ENCODE results near the gene RABGAP1L.

DNA sequence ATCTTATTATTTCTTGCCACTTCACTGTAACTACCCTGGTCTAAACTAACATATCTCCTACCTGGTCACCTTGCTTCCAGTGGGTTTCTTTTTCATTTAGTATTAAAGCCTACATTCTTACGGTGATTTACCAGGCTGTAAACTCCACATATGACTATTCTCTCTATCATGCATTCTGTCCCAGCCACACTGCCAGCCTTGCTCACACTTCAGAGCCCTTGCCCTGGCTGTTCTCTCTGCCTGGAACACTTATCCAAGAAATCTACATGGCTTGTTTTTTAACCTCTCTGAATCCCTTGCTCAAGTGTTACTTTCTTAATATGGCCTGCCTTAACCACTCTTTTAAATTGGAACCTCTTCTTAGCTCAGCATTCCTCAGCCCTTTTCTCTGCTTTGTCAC lies 501.2 kb downstream of the RABGAP1L start:
- TF ChIP-seq NFYB (IDR thresholded peaks at IDR 0.05; ENCODE audit: insufficient read depth, low read depth, low read length) (no peak), RAD51 (IDR thresholded peaks at IDR 0.05) (no peak), RBBP5 (conservative IDR thresholded peaks at IDR 0.05) (no peak), POLR2AphosphoS5 (IDR thresholded peaks at IDR 0.05; ENCODE audit: low read length) (no peak), NFYA (IDR thresholded peaks at IDR 0.05; ENCODE audit: borderline replicate concordance, low read depth, low read length) (no peak), NR2C2 (IDR thresholded peaks at IDR 0.05; ENCODE audit: borderline replicate concordance, control insufficient read depth, insufficient read length, low read depth) (no peak), NR2F1 (conservative IDR thresholded peaks at IDR 0.05) (no peak), JUND (IDR thresholded peaks at IDR 0.05; ENCODE audit: low read depth, low read length) (no peak), ZNF274 (IDR thresholded peaks at IDR 0.05; ENCODE audit: insufficient read depth, insufficient read length) (no peak), TCF12 (IDR thresholded peaks at IDR 0.05; ENCODE audit: low read depth, low read length) (no peak)
- TF ChIP-seq, protein P1, sequence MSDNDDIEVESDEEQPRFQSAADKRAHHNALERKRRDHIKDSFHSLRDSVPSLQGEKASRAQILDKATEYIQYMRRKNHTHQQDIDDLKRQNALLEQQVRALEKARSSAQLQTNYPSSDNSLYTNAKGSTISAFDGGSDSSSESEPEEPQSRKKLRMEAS (IDR thresholded peaks at IDR 0.05; ENCODE audit: low read depth, low read length) = no peak
- TF ChIP-seq, protein P2, sequence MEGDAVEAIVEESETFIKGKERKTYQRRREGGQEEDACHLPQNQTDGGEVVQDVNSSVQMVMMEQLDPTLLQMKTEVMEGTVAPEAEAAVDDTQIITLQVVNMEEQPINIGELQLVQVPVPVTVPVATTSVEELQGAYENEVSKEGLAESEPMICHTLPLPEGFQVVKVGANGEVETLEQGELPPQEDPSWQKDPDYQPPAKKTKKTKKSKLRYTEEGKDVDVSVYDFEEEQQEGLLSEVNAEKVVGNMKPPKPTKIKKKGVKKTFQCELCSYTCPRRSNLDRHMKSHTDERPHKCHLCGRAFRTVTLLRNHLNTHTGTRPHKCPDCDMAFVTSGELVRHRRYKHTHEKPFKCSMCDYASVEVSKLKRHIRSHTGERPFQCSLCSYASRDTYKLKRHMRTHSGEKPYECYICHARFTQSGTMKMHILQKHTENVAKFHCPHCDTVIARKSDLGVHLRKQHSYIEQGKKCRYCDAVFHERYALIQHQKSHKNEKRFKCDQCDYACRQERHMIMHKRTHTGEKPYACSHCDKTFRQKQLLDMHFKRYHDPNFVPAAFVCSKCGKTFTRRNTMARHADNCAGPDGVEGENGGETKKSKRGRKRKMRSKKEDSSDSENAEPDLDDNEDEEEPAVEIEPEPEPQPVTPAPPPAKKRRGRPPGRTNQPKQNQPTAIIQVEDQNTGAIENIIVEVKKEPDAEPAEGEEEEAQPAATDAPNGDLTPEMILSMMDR (IDR thresholded peaks at IDR 0.05 in 2 of 3, conservative IDR thresholded peaks at IDR 0.05 in 1 of 3; ENCODE audit: control insufficient read depth in 2 of 3, extremely low read depth in 1 of 3, insufficient read depth in 1 of 3, low read depth in 3 of 3, low read length in 3 of 3) = no peak

Measured in GM12878 (cell line).